GM21717 (cell line): ENCODE data around the gene BEND7.
"Not testable (repeated sequence)": the region's sequence is repeated elsewhere in the genome, so short reads cannot be mapped to it uniquely, and the experiment has no call there.

Experiments
- ATAC-seq: cut with Tn5 transposase; IDR thresholded peaks from one replicate; pipeline ENCODE4 v1.9.1; 2021; ENCODE audit warnings: mild to moderate bottlenecking, moderate library complexity; ENCODE audit not compliant: unreplicated experiment

BEND7 gene

DNA sequence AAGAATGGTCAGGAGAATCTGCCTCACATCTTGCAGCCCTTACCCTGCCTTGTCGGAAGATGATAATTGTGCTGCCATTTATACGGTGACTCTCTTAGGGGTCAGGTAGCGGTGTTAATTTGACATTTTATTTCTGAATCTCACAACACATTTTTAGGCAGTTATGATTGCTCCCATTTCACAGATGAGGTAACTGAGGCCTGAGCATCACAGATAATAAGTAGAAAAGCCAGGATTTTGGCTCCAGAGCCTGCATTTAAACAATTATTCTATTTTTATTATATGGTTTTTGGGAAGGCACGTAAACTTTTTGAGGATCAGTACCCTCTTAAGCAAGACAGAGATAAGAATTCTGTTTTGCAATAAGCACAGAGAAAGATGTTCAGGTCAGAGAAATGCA, 103.4 kb downstream of the BEND7 start:
- ATAC-seq, result no peak

DNA sequence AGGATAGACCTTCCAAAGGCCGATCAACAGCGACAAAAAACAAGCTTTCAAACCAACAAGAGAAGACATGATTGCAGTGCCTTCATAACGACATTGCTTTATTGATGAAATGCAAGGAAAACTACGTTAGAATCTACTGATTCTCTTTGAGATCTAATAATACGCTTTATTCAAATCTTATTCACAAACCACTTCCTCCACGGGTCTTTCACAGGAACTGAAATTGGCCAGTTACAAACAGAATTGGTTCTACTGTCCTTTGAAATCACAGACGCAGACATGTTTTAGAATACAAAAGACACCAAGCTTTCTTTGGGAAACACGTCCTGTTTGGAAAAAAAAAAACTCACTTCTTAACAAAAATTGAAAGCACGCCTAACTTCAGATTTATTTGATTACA, 106.0 kb downstream of the BEND7 start:
- no peak for ATAC-seq

DNA sequence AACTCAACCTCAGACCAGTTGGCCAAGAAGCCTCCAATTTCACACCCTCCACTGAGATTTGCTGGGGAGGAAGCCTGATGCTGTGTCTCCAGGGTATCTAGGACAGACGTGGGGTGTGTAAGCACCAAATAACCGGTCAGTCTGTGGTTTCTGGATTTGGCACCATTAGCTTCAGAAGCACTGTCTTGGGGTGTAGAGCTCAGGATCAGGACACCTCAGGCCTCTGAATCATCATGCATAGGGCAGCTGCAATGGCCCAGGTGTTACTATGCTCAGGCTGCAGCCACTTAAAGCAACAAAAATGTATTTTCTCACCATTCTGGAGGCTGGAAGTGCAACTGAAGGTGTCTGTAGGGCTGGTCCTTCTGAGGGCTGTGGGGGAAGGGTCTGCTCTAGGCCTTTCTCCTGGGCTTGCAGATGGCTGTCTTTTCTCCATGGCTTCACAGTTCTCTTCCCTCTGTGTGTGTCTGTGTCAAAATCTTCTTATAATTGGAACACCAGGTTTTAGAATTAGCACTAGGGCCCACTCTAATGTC, 107.4 kb downstream of the BEND7 start:
- no peak for ATAC-seq

DNA sequence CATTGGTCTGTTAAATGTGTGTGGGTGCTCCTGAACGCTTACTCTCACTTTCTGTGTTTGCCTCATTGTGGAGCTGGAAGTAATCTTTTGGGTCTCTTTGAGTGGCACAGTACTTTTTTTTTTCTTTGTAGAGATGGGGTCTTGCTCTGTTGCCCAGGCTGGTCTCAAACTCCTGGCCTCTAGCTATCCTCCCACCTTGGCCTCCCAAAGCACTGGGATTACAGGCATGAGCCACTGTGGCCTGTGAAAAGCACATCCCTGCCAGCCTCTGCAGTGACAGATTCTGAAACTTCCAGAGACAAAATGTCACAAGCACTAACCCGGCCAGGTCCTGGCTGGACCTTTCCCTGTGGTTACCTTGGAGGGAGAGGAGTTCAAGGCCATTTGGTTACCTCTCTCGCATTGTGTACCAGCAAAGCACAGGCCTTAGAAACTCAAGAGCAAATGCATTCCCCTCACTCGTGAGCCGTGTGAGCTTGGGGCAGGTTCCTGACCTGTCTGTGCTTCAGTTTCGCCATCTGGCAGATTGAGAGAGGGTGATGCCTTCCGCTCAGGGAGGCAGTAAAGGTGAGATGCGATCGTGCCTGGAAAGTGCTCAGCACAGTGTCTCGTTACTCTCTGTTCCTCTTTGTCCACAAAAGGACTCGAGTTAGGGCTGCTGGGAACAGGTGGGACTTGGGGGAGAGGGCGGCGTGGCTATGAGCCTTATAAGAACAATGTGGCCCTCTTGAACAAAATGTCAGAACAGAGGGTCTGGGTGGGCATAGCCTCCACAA, 108.1 kb downstream of the BEND7 start:
- no peak for ATAC-seq

DNA sequence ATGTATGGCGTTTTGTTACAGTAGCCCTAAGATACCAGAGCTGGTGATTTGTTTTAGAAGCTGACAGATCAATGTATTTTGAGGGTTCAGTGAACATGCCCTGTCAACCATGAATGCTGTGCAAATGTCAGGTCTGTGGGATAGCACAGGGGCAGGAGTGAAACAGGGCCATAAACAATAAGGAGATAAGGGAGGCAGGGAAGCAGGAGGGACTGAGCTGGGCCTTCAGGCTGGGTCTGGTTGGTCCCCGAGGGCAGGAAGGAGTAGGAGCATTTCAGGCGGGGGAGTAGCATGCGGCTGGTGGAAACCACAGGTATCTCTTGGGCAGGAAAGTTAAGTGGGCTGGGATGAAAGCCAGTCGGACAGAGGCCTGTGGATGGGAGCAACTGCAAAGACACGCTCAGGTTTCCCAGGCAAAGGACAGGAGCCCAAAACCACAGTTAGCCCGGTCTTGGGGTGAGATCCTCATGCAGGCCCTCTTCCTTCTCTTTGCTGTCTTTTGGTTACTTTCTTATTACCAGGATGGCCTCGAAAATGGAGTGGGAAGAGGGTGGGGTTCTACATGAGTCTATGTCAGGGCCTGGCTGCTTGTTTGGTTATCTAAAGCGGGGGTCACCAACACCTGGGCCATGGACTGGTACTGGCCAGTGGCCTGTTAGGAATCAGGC, 111.2 kb downstream of the BEND7 start:
- no peak for ATAC-seq

DNA sequence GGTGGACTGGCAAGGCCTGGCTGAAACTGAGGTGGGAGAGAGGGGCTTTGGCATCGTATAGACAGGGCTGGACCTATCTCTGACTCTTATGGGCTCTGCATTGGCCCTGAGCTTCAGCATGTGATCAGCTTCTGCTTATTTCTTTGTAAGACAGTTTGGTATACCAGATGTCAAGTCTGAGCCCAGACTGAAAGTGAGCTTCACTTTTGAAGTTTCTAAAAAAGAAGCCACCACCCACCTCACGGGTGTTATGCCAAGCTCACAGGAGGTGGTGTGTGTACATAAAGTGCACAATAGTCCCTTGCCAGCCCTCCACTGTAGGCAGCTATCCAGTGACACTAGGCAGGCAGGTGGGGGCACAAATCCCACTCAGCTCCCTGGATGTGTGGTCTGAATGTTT, 112.1 kb downstream of the BEND7 start:
- ATAC-seq, result no peak

DNA sequence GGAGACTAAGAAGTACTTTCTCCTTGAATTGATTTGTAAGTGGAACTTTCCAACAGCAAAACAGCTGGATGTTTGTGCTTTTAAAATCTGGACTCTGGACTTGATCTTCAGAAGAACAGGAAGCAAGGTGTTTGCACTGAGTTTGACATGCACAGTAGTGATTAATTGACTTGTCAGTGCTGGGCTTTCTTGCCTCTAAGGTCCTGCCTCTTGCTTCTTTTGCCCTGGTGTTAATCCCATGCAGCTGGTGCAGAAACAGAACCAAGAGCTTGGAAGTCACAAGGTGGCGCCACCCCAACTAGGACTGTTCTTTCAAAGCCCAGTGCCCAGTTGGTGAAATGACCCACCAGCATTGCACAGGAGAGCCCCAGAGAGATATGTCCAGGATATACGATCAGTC, 114.0 kb downstream of the BEND7 start:
- ATAC-seq, result no peak

- no peak for ATAC-seq
Observed at GRCh38 chr10:13414137-13414536, 114.7 kb downstream of the BEND7 start.

GRCh38 chr10:13412894-13413293, 115.9 kb downstream of the BEND7 start:
- ATAC-seq, result no peak

DNA sequence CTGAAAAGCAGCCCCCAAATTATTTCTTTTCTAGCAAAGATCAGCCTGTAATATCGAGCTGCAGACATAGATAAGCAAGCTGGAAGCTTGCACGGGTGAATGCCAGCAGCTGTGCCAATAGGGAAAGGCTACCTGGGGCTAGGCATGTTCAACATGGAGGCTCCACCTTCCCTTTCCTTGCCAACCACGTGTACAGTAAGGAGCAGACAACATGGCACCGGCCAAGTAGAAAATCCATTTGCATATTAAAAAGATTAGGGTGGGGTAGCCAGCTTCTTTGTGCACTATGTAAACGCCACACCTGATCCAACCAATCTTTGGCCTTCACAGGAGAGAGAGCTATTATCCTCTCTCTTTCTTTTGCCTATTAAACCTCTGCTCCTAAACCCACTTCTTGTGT, 124.0 kb downstream of the BEND7 start:
- no peak for ATAC-seq

GRCh38 chr10:13404305-13404759, 124.5 kb downstream of the BEND7 start:
- ATAC-seq, result no peak

GRCh38 chr10:13403426-13403825, 125.4 kb downstream of the BEND7 start:
- ATAC-seq, result not testable (repeated sequence)

DNA sequence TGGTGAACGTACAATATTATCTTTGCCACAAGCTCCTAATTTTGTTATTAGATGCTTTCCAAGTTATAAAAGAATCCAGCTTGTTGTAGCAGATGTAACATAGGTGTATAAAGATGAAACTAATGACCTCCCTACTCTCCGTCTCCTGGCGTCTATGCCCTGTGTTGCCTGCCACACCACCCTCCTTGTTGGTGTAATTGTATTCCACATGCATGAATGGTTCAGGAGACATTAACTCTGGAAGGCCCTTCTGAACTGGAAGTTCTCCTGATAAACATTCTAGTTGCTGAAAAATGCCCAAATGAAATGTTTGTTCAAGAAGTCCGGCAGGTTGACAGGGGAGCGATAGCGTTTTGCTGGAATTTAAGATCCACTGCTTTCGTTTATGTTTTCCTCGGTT, 126.8 kb downstream of the BEND7 start:
- ATAC-seq, result no peak

GRCh38 chr10:13401142-13401541, 127.7 kb downstream of the BEND7 start:
- no peak for ATAC-seq

DNA sequence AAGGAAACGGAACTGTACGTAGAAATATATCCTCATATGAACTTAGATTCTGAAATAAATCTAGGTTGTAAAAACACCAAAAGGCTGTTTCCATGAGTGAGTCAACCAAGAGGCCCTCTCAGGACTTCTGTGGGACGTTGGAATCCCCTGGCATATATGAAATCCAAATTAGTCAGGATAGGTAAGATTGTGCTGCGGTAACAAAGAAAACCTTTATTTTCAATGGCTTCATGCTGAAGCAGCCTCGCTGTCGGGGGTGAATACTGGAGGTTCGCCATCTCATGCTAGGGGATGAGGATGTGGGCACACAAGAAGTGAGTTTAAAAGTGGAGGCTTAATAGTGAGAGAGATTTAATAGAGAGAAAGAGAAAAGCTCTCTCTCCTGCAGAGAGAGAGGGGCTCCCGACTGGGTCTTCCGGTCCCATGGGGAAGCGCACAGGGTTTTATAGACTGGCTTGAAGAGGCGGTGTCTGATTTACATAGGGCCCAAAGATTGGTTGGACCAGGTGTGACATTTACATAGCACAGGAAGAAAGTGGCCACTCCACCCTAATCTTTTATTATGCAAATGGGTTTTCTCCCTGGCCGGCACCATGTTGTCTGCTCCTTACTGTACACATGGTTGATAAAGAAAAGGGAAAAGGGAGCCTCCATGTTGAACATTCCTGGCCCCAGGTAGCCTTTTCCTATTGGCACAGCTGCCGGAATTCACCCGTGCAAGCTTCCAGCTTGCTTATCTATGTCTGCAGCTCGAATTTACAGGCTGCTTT, 128.4 kb downstream of the BEND7 start:
- no peak for ATAC-seq

DNA sequence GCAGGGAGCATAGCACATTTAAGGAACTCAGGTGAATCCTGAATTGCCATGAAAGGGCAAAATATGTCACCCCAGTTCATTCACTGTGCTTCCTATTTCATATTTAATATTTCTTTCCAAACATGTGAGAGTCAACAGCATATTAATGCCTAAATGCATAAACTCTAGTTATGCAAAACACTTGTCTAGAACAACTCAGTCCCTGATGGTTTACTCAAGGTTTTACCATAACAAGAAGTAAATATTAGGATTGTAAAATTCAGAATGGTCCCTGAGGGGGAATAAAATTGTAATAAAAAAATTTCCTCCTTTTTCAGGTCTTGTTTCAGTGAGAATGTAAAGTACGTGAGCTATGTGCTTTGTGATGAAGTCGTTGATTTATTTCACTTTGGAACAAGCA, 129.1 kb downstream of the BEND7 start:
- ATAC-seq, result no peak

- ATAC-seq, result no peak
Observed at GRCh38 chr10:13399236-13399635, 129.6 kb downstream of the BEND7 start.

GRCh38 chr10:13397052-13397451, 131.8 kb downstream of the BEND7 start:
- no peak for ATAC-seq

- no peak for ATAC-seq
Observed at GRCh38 chr10:13396369-13396768, 132.4 kb downstream of the BEND7 start.

- no peak for ATAC-seq
Observed at GRCh38 chr10:13395540-13395939, 133.3 kb downstream of the BEND7 start.

GRCh38 chr10:13393640-13394039, 135.2 kb downstream of the BEND7 start:
- no peak for ATAC-seq
